ENCODE measurements around the gene HECA. TPM values are rescaled to one million over a fixed set of nuclear protein-coding genes. Genes with fewer than 3 reads are reported as not detected.

HECA gene
- total and polyA plus RNA-seq, 2 experiments from 2014 or later: 2.4 to 8.1 TPM

DNA sequence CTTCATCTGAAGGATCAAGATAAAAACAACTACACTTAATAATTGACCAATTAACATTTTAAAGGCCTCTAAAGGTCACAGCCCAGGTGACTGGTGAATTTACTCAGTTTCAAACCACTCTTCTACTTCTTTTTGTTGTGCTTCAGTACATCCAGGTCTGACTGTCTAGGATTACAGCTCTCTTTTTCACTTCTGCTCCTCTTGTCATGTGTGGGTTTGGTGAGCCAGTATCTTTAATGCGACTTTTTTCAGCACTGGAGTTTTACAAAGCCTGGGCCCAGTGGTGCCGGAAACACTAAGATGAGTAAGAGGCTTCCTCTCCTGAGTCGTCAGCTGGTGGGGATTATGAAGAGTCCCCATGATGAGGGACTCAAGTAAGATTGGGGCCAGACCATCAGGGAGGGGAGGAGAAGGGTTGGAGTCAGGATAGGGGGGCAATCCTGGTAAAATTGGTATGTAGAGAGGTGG lies 27.0 kb downstream of the HECA start (continued):
- TF ChIP-seq, protein P1, sequence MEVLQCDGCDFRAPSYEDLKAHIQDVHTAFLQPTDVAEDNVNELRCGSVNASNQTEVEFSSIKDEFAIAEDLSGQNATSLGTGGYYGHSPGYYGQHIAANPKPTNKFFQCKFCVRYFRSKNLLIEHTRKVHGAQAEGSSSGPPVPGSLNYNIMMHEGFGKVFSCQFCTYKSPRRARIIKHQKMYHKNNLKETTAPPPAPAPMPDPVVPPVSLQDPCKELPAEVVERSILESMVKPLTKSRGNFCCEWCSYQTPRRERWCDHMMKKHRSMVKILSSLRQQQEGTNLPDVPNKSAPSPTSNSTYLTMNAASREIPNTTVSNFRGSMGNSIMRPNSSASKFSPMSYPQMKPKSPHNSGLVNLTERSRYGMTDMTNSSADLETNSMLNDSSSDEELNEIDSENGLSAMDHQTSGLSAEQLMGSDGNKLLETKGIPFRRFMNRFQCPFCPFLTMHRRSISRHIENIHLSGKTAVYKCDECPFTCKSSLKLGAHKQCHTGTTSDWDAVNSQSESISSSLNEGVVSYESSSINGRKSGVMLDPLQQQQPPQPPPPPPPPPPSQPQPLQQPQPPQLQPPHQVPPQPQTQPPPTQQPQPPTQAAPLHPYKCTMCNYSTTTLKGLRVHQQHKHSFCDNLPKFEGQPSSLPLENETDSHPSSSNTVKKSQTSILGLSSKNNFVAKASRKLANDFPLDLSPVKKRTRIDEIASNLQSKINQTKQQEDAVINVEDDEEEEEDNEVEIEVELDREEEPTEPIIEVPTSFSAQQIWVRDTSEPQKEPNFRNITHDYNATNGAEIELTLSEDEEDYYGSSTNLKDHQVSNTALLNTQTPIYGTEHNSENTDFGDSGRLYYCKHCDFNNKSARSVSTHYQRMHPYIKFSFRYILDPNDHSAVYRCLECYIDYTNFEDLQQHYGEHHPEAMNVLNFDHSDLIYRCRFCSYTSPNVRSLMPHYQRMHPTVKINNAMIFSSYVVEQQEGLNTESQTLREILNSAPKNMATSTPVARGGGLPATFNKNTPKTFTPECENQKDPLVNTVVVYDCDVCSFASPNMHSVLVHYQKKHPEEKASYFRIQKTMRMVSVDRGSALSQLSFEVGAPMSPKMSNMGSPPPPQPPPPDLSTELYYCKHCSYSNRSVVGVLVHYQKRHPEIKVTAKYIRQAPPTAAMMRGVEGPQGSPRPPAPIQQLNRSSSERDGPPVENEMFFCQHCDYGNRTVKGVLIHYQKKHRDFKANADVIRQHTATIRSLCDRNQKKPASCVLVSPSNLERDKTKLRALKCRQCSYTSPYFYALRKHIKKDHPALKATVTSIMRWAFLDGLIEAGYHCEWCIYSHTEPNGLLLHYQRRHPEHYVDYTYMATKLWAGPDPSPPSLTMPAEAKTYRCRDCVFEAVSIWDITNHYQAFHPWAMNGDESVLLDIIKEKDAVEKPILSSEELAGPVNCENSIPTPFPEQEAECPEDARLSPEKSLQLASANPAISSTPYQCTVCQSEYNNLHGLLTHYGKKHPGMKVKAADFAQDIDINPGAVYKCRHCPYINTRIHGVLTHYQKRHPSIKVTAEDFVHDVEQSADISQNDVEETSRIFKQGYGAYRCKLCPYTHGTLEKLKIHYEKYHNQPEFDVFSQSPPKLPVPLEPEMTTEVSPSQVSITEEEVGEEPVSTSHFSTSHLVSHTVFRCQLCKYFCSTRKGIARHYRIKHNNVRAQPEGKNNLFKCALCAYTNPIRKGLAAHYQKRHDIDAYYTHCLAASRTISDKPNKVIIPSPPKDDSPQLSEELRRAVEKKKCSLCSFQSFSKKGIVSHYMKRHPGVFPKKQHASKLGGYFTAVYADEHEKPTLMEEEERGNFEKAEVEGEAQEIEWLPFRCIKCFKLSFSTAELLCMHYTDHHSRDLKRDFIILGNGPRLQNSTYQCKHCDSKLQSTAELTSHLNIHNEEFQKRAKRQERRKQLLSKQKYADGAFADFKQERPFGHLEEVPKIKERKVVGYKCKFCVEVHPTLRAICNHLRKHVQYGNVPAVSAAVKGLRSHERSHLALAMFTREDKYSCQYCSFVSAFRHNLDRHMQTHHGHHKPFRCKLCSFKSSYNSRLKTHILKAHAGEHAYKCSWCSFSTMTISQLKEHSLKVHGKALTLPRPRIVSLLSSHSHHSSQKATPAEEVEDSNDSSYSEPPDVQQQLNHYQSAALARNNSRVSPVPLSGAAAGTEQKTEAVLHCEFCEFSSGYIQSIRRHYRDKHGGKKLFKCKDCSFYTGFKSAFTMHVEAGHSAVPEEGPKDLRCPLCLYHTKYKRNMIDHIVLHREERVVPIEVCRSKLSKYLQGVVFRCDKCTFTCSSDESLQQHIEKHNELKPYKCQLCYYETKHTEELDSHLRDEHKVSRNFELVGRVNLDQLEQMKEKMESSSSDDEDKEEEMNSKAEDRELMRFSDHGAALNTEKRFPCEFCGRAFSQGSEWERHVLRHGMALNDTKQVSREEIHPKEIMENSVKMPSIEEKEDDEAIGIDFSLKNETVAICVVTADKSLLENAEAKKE (CRISPR knock-in tag; IDR thresholded peaks at IDR 0.05): no peak
- TF ChIP-seq, protein P2, sequence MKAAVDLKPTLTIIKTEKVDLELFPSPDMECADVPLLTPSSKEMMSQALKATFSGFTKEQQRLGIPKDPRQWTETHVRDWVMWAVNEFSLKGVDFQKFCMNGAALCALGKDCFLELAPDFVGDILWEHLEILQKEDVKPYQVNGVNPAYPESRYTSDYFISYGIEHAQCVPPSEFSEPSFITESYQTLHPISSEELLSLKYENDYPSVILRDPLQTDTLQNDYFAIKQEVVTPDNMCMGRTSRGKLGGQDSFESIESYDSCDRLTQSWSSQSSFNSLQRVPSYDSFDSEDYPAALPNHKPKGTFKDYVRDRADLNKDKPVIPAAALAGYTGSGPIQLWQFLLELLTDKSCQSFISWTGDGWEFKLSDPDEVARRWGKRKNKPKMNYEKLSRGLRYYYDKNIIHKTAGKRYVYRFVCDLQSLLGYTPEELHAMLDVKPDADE (IDR thresholded peaks at IDR 0.05): no peak
- TF ChIP-seq EZH2phosphoT487 (IDR thresholded peaks at IDR 0.05; ENCODE audit: unreplicated experiment) (no peak), CREB1 (CRISPR knock-in tag; IDR thresholded peaks at IDR 0.05; ENCODE audit: low read depth) (no peak)
- TF ChIP-seq, protein P3, sequence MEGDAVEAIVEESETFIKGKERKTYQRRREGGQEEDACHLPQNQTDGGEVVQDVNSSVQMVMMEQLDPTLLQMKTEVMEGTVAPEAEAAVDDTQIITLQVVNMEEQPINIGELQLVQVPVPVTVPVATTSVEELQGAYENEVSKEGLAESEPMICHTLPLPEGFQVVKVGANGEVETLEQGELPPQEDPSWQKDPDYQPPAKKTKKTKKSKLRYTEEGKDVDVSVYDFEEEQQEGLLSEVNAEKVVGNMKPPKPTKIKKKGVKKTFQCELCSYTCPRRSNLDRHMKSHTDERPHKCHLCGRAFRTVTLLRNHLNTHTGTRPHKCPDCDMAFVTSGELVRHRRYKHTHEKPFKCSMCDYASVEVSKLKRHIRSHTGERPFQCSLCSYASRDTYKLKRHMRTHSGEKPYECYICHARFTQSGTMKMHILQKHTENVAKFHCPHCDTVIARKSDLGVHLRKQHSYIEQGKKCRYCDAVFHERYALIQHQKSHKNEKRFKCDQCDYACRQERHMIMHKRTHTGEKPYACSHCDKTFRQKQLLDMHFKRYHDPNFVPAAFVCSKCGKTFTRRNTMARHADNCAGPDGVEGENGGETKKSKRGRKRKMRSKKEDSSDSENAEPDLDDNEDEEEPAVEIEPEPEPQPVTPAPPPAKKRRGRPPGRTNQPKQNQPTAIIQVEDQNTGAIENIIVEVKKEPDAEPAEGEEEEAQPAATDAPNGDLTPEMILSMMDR (conservative IDR thresholded peaks at IDR 0.05; ENCODE audit: low read depth in 2 of 2): no peak

DNA sequence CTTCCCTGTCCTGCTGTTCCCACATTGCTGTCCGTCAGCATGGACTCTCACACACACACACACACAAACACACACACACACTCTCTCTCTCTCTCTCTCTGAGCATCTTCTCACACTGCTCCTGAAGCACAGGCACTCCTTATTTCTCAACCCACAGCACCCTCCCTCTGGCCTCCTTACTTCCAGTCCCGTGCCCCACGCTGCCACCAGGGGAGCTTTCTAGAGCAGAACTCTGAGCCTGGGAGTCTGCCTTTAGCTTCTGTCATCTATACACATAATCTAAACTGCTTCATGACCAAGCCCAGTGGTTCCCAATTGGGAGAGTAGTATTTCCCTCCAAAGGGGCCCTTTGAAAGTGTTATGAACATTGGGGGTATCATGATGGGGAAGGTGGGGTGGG lies 29.1 kb downstream of the HECA start:
- H3K4me3 Mint-ChIP-seq: no peak overlapping the region
- no peaks in the 10 kb centered on the region for H3K79me2 ChIP-seq (replicated peaks; ENCODE audit: insufficient read depth)
- ATAC-seq (peak; percentile 87), DNase-seq (ENCODE audit: low spot score) (peak; percentile 54)
- H3K9me2 ChIP-seq (ENCODE audit: insufficient read depth): no peaks in the 10 kb centered on the region
- no peaks in the 10 kb centered on the region for H3F3A ChIP-seq (replicated peaks; ENCODE audit: low read depth)
- H3K27ac ChIP-seq (ENCODE audit: low read depth): no peak overlapping the region
- H3K36me3 Mint-ChIP-seq (ENCODE audit: low read depth): peaks cover 5% of the 10 kb centered on the region; the same call in 1 of the 3 replicates
- no peak overlapping the region for H2AFZ ChIP-seq
- no peak for TF ChIP-seq NANOG (IDR thresholded peaks at IDR 0.05; ENCODE audit: borderline replicate concordance)
- TF ChIP-seq, protein P3 (conservative IDR thresholded peaks at IDR 0.05; ENCODE audit: low read depth in 2 of 2): peak; percentile 15 to 33; a peak in 2 of 4 replicates
- TF ChIP-seq POLR2AphosphoS5 (IDR thresholded peaks at IDR 0.05; ENCODE audit: low read depth): no peak
- no peak for TF ChIP-seq ZNF331 (CRISPR knock-in tag; IDR thresholded peaks at IDR 0.05; ENCODE audit: low read depth)
- no peak for TF ChIP-seq CREB1 (CRISPR knock-in tag; IDR thresholded peaks at IDR 0.05; ENCODE audit: low read depth)
- H3K4me2 ChIP-seq: no peak overlapping the region
- H3K4me1 Mint-ChIP-seq: peaks cover 13% of the 10 kb centered on the region; the same call in 2 of the 3 replicates
- no peaks in the 10 kb centered on the region for H3K9me3 Mint-ChIP-seq
- H3K27me3 ChIP-seq (ENCODE audit: insufficient read depth): no peaks in the 10 kb centered on the region
- H3K4me1 ChIP-seq (ENCODE audit: insufficient read depth): no peaks in the 10 kb centered on the region
- H3K4me3 ChIP-seq: no peak overlapping the region
- H3K27me3 Mint-ChIP-seq (ENCODE audit: insufficient read depth, low read depth, poor library complexity): peaks cover 2% of the 10 kb centered on the region
- no peak overlapping the region; the same call in 1 of the 2 replicates for H3K27ac Mint-ChIP-seq
- H3K36me3 ChIP-seq (ENCODE audit: insufficient read depth): no peaks in the 10 kb centered on the region
- peaks cover 6% of the 10 kb centered on the region for H4K20me1 ChIP-seq (replicated peaks; ENCODE audit: insufficient read depth)

All from GM23338 (cell line).